Measurements from ENCODE around the gene SPATA13.

DNA sequence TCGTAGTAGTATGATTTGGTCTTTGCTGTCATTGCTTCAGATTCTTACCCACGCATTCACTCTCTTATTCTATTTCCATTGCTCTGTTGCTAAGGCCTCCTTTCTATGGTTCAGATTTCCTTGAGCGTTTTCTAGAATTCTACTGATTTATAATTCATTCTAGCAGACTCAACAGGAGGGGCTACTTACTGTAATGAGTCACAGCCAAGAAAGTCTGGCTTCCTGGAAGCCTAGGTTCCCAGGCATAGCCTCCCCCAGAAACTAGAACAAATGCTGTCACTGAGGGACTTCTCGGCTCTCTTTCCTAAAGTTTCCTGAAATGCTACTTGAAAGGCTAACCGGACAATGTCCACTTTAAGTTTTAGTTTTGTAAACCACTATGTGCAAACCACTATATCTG lies 47.7 kb upstream of the SPATA13 start:
- TF ChIP-seq POLR2A (IDR thresholded peaks at IDR 0.05; ENCODE audit: low read length), result no peak
- TF ChIP-seq GATA1 (IDR thresholded peaks at IDR 0.05; ENCODE audit: low read depth, low read length), result no peak

Measured in erythroblast (primary cell).